SK-N-SH (cell line): ENCODE measurements around the gene MST1R. TPM values are rescaled to one million over a fixed set of nuclear protein-coding genes. Genes with fewer than 3 reads are reported as not detected.

Source experiments
- CTCF ChIA-PET: fragments of 300-600, 350-600 bp; formaldehyde crosslinking; extraction: SDS; loops from one replicate; lab custom pipeline; 2021; lab: Yijun Ruan, JAX
- POLR2A ChIA-PET: fragments of 350-600 bp; sonication (Branson Sonifier 250); formaldehyde crosslinking; extraction: SDS; loops from one replicate; lab custom pipeline; 2020; ENCODE audit warnings: antibody characterized with exemption, inconsistent platforms; lab: Yijun Ruan, JAX
- DNase-seq: peaks from one replicate; pipeline ENCODE4 v3.0.0; 2012
- H2AFZ ChIP-seq: fragments of 200-600 bp; sonication (generic); 2 replicates; pipeline ENCODE4 v1.8.1; 2016; ENCODE audit warnings: antibody characterized with exemption, mild to moderate bottlenecking, low read depth
- H3F3A ChIP-seq: fragments of 200-600 bp; sonication (generic); replicated peaks from 2 replicates; pipeline ENCODE3; 2016; ENCODE audit warnings: antibody characterized with exemption, mild to moderate bottlenecking; ENCODE audit not compliant: insufficient read depth
- H3K27ac ChIP-seq, 2 experiments: fragments of 200-500 bp in 1 of 2; fragments of 200-600 bp in 1 of 2; sonication (Bioruptor generic) in 1 of 2; sonication (generic), shearing (Covaris generic) in 1 of 2; 2 replicates each; pipeline versions ENCODE4 v1.5.1 to v1.6.1; 2014 to 2016; ENCODE audit warnings: low read depth in 2 of 2, inconsistent platforms in 1 of 2, low read length in 1 of 2, mild to moderate bottlenecking in 1 of 2, mixed read lengths in 1 of 2
- H3K27me3 ChIP-seq: fragments of 200-600 bp; sonication (generic), shearing (Covaris generic); 2 replicates; pipeline ENCODE4 v1.6.1; 2016; ENCODE audit warnings: mixed run types; ENCODE audit not compliant: insufficient read depth
- H3K36me3 ChIP-seq, 2 experiments: fragments of 200-500 bp in 1 of 2; fragments of 200-600 bp in 1 of 2; sonication (Bioruptor generic) in 1 of 2; sonication (generic) in 1 of 2; replicated peaks in 1 of 2; 2 replicates each; pipeline versions ENCODE3 to v1.5.1; 2014 to 2016; ENCODE audit warnings: low read length in 1 of 2, mild to moderate bottlenecking in 1 of 2; ENCODE audit not compliant: insufficient read depth in 2 of 2, control insufficient read depth in 1 of 2
- H3K4me1 ChIP-seq, 2 experiments: fragments of 200-500 bp in 1 of 2; fragments of 200-600 bp in 1 of 2; sonication (Bioruptor generic) in 1 of 2; sonication (generic), shearing (Covaris generic) in 1 of 2; 2 replicates each; pipeline versions ENCODE4 v1.5.1 to v1.6.1; 2014 to 2016; ENCODE audit warnings: low read depth in 1 of 2, low read length in 1 of 2, mixed run types in 1 of 2; ENCODE audit not compliant: insufficient read depth in 2 of 2, control insufficient read depth in 1 of 2
- H3K4me2 ChIP-seq: fragments of 200-600 bp; sonication (generic), shearing (Covaris generic); 2 replicates; pipeline ENCODE4 v1.6.1; 2017; ENCODE audit warnings: mixed run types
- H3K4me3 ChIP-seq, 2 experiments: fragments of 200-500 bp in 1 of 2; fragments of 200-600 bp in 1 of 2; sonication (Bioruptor generic) in 1 of 2; sonication (generic), shearing (Covaris generic) in 1 of 2; 2 replicates each; pipeline versions ENCODE4 v1.5.1 to v1.8.1; 2014 to 2016; ENCODE audit warnings: low read depth in 2 of 2, inconsistent platforms in 1 of 2, low read length in 1 of 2, mild to moderate bottlenecking in 1 of 2, mixed read lengths in 1 of 2, moderate library complexity in 1 of 2
- H3K79me2 ChIP-seq: fragments of 200-600 bp; sonication (generic); 2 replicates; pipeline ENCODE4 v1.8.1; 2017; ENCODE audit warnings: mild to moderate bottlenecking; ENCODE audit not compliant: insufficient read depth
- H3K9ac ChIP-seq: fragments of 200-600 bp; sonication (generic); 2 replicates; pipeline ENCODE4 v1.6.1; 2017; ENCODE audit warnings: mixed run types
- H3K9me2 ChIP-seq: fragments of 200-600 bp; sonication (generic); 2 replicates; pipeline ENCODE4 v1.6.1; 2017; ENCODE audit warnings: mixed run types
- H3K9me3 ChIP-seq: fragments of 200-600 bp; sonication (generic); 2 replicates; pipeline ENCODE4 v1.6.1; 2017; ENCODE audit warnings: mixed run types, mild to moderate bottlenecking, moderate library complexity
- H4K20me1 ChIP-seq: fragments of 200-600 bp; sonication (generic); 2 replicates; pipeline ENCODE4 v1.6.1; 2017; ENCODE audit warnings: mild to moderate bottlenecking, mixed run types; ENCODE audit not compliant: insufficient read depth
- EP300 ChIP-seq, 2 experiments: IDR thresholded peaks; 2 replicates each; pipeline versions ENCODE4 v1.4.0 to v1.6.1; 2012; ENCODE audit warnings: borderline replicate concordance in 1 of 2, low read depth in 1 of 2, low read length in 1 of 2
- EZH2phosphoT487 ChIP-seq: fragments of 200-600 bp; sonication (generic); IDR thresholded peaks from 2 replicates; pipeline ENCODE4 v1.6.1; 2017; ENCODE audit warnings: low read depth, mixed run types, mild to moderate bottlenecking, antibody characterized with exemption, moderate library complexity, borderline replicate concordance
- FOXM1 ChIP-seq: IDR thresholded peaks from 2 replicates; pipeline ENCODE4 v1.4.0; 2012; ENCODE audit warnings: low read depth, mild to moderate bottlenecking
- JUND ChIP-seq: IDR thresholded peaks from 2 replicates; pipeline ENCODE4 v1.4.0; 2012
- RCOR1 ChIP-seq: fragments of 150-350 bp; IDR thresholded peaks from 2 replicates; pipeline ENCODE4 v1.6.1; 2017; ENCODE audit warnings: antibody characterized with exemption, low read length
- RXRA ChIP-seq: IDR thresholded peaks from 2 replicates; pipeline ENCODE4 v1.4.0; 2012; ENCODE audit warnings: low read depth, mild to moderate bottlenecking, borderline replicate concordance
- TAF1 ChIP-seq: IDR thresholded peaks from 2 replicates; pipeline ENCODE4 v1.6.1; 2012; ENCODE audit warnings: low read depth, mild to moderate bottlenecking, low read length, moderate library complexity, borderline replicate concordance
- TEAD4 ChIP-seq: IDR thresholded peaks from 2 replicates; pipeline ENCODE4 v1.4.0; 2012; ENCODE audit warnings: mild to moderate bottlenecking, borderline replicate concordance; ENCODE audit not compliant: insufficient read depth
- USF1 ChIP-seq: IDR thresholded peaks from 2 replicates; pipeline ENCODE4 v1.4.0; 2012; ENCODE audit warnings: low read depth, borderline replicate concordance
- WGBS: methylation state at CpG from one replicate; pipeline ENCODE4 v1.1.6; 2017; ENCODE audit warnings: low lambda C conversion rate; 5-methylcytosine and 5-hydroxymethylcytosine counted together
- polyA plus RNA-seq, 3 experiments: library from polyadenylated mRNA; depleted of rRNA; stranded (reverse); fragments of >200 nt; gene quantifications; 2 replicates each; pipeline ENCODE4 v1.2.3, GENCODE V29; 2012
- TF ChIP-seq, protein P1 (sequence below): fragments of 150-350 bp; IDR thresholded peaks from 2 replicates; pipeline ENCODE4 v1.6.1; 2016; ENCODE audit warnings: mild to moderate bottlenecking, low read depth, low read length
- TF ChIP-seq, protein P2 (sequence below): fragments of 150-350 bp; IDR thresholded peaks from 2 replicates; pipeline ENCODE4 v1.6.1; 2017; ENCODE audit warnings: antibody characterized with exemption, low read length, low read depth, borderline replicate concordance
- TF ChIP-seq, protein P3 (sequence below): IDR thresholded peaks from 2 replicates; pipeline ENCODE4 v1.6.1; 2012; ENCODE audit warnings: mild to moderate bottlenecking, low read depth, low read length, moderate library complexity

Gene MST1R
- polyA plus RNA-seq, 1 of the 3 experiments (the other 2 are of a cell fraction) = 0.23 TPM

GRCh38 chr3:49911124-49911420 lies 7.4 kb upstream of the MST1R start:
- H3K79me2 ChIP-seq = no peaks in the 10 kb centered on the region
- H3K9ac ChIP-seq = no peak overlapping the region
- 94% methylated on average over 2 of the region's 2 CpGs for WGBS
- H3K36me3 ChIP-seq = peaks cover 0 to 7% of the 10 kb centered on the region in 2 experiments
- H3K9me3 ChIP-seq = no peaks in the 10 kb centered on the region
- no peak overlapping the region for H3K4me3 ChIP-seq
- no peak overlapping the region for H3K4me2 ChIP-seq
- ChIA-PET POLR2A (no interaction called here), CTCF (interaction anchor here (0.9 to 1.8 kb wide), 3 partner anchors 19 to 108 kb away, joined by 4 to 6 read pairs (median 5); partner anchors contain the start of genes INKA1 and MON1A)
- no peak overlapping the region for H2AFZ ChIP-seq
- H3K27ac ChIP-seq = no peak overlapping the region
- peaks cover 0 to 3% of the 10 kb centered on the region in 2 experiments; a peak in 1 of 4 replicates for H3K4me1 ChIP-seq
- no peaks in the 10 kb centered on the region for H3F3A ChIP-seq
- no peaks in the 10 kb centered on the region for H3K9me2 ChIP-seq
- TF ChIP-seq FOXM1 = no peak
- no peak for TF ChIP-seq EZH2phosphoT487
- no peak for TF ChIP-seq TAF1
- TF ChIP-seq, protein P1, sequence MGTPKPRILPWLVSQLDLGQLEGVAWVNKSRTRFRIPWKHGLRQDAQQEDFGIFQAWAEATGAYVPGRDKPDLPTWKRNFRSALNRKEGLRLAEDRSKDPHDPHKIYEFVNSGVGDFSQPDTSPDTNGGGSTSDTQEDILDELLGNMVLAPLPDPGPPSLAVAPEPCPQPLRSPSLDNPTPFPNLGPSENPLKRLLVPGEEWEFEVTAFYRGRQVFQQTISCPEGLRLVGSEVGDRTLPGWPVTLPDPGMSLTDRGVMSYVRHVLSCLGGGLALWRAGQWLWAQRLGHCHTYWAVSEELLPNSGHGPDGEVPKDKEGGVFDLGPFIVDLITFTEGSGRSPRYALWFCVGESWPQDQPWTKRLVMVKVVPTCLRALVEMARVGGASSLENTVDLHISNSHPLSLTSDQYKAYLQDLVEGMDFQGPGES = no peak
- TF ChIP-seq RCOR1 = no peak
- TF ChIP-seq, protein P2, sequence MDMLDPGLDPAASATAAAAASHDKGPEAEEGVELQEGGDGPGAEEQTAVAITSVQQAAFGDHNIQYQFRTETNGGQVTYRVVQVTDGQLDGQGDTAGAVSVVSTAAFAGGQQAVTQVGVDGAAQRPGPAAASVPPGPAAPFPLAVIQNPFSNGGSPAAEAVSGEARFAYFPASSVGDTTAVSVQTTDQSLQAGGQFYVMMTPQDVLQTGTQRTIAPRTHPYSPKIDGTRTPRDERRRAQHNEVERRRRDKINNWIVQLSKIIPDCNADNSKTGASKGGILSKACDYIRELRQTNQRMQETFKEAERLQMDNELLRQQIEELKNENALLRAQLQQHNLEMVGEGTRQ = no peak
- no peak for TF ChIP-seq JUND
- TF ChIP-seq USF1 = no peak
- TF ChIP-seq RXRA = no peak
- no peak for TF ChIP-seq EP300 (IDR thresholded peaks at IDR 0.05; ENCODE audit: borderline replicate concordance in 1 of 2, low read depth in 1 of 2, low read length in 1 of 2)
- TF ChIP-seq TEAD4 = no peak
- TF ChIP-seq, protein P3, sequence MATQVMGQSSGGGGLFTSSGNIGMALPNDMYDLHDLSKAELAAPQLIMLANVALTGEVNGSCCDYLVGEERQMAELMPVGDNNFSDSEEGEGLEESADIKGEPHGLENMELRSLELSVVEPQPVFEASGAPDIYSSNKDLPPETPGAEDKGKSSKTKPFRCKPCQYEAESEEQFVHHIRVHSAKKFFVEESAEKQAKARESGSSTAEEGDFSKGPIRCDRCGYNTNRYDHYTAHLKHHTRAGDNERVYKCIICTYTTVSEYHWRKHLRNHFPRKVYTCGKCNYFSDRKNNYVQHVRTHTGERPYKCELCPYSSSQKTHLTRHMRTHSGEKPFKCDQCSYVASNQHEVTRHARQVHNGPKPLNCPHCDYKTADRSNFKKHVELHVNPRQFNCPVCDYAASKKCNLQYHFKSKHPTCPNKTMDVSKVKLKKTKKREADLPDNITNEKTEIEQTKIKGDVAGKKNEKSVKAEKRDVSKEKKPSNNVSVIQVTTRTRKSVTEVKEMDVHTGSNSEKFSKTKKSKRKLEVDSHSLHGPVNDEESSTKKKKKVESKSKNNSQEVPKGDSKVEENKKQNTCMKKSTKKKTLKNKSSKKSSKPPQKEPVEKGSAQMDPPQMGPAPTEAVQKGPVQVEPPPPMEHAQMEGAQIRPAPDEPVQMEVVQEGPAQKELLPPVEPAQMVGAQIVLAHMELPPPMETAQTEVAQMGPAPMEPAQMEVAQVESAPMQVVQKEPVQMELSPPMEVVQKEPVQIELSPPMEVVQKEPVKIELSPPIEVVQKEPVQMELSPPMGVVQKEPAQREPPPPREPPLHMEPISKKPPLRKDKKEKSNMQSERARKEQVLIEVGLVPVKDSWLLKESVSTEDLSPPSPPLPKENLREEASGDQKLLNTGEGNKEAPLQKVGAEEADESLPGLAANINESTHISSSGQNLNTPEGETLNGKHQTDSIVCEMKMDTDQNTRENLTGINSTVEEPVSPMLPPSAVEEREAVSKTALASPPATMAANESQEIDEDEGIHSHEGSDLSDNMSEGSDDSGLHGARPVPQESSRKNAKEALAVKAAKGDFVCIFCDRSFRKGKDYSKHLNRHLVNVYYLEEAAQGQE = no peak
- H3K27me3 ChIP-seq = no peaks in the 10 kb centered on the region
- DNase-seq = no peak
- H4K20me1 ChIP-seq = no peaks in the 10 kb centered on the region
